H9 (cell line): ENCODE data around the gene SMIM3. TPM values are rescaled to one million over a fixed set of nuclear protein-coding genes. Genes with fewer than 3 reads are reported as not detected.

Source experiments
- DNase-seq: peaks from one replicate; pipeline ENCODE4 v3.0.0-alpha.2; 2017
- H2AFZ ChIP-seq: one replicate; pipeline ENCODE4 v1.6.1; 2013; ENCODE audit warnings: mild to moderate bottlenecking, low read length, control low read depth, moderate library complexity
- H2AK5ac ChIP-seq: 2 replicates; pipeline ENCODE4 v1.6.1; 2013; ENCODE audit warnings: low read length, control low read depth, mixed read lengths; ENCODE audit not compliant: insufficient read length
- H2BK120ac ChIP-seq: one replicate; pipeline ENCODE4 v1.6.1; 2013; ENCODE audit warnings: low read depth, mild to moderate bottlenecking, low read length, control low read depth, inconsistent platforms; ENCODE audit not compliant: poor library complexity, severe bottlenecking
- H2BK12ac ChIP-seq: 2 replicates; pipeline ENCODE4 v1.6.1; 2013; ENCODE audit warnings: low read length, control low read depth, mixed read lengths, low read depth; ENCODE audit not compliant: insufficient read length
- H2BK15ac ChIP-seq: 2 replicates; pipeline ENCODE4 v1.6.1; 2013; ENCODE audit warnings: low read depth, low read length, control low read depth
- H2BK20ac ChIP-seq: one replicate; pipeline ENCODE4 v1.6.1; 2013; ENCODE audit warnings: low read depth, mild to moderate bottlenecking, low read length, control low read depth, inconsistent platforms; ENCODE audit not compliant: poor library complexity, severe bottlenecking
- H2BK5ac ChIP-seq: 2 replicates; pipeline ENCODE4 v1.6.1; 2013; ENCODE audit warnings: low read length, control low read depth, mixed read lengths; ENCODE audit not compliant: insufficient read length
- H3K14ac ChIP-seq: 2 replicates; pipeline ENCODE4 v1.6.1; 2013; ENCODE audit warnings: low read length, control low read depth; ENCODE audit not compliant: insufficient read depth
- H3K18ac ChIP-seq: 2 replicates; pipeline ENCODE4 v1.6.1; 2013; ENCODE audit warnings: low read depth, mild to moderate bottlenecking, mixed read lengths, low read length, control low read depth; ENCODE audit not compliant: insufficient read length
- H3K23ac ChIP-seq: 2 replicates; pipeline ENCODE4 v1.6.1; 2013; ENCODE audit warnings: low read length, control low read depth, mixed read lengths, low read depth; ENCODE audit not compliant: insufficient read length
- H3K23me2 ChIP-seq: 2 replicates; pipeline ENCODE4 v1.6.1; 2013; ENCODE audit warnings: low read depth, mild to moderate bottlenecking, mixed read lengths, low read length, control low read depth; ENCODE audit not compliant: insufficient read length, poor library complexity, severe bottlenecking
- H3K27ac ChIP-seq: 2 replicates; pipeline ENCODE4 v1.5.1; 2013; ENCODE audit warnings: low read length, control low read depth, mixed read lengths, low read depth; ENCODE audit not compliant: insufficient read length
- H3K27me3 ChIP-seq: 2 replicates; pipeline ENCODE4 v1.6.1; 2013; ENCODE audit warnings: low read length, control low read depth, inconsistent platforms; ENCODE audit not compliant: insufficient read depth
- H3K4ac ChIP-seq: 2 replicates; pipeline ENCODE4 v1.6.1; 2013; ENCODE audit warnings: low read depth, mild to moderate bottlenecking, control low read depth, inconsistent platforms, low read length, moderate library complexity
- H3K4me1 ChIP-seq: 2 replicates; pipeline ENCODE4 v1.6.1; 2013; ENCODE audit warnings: low read length, control low read depth, inconsistent platforms; ENCODE audit not compliant: insufficient read depth
- H3K4me2 ChIP-seq: 2 replicates; pipeline ENCODE4 v1.6.1; 2013; ENCODE audit warnings: low read length, control low read depth, mixed read lengths; ENCODE audit not compliant: insufficient read length, insufficient read depth
- H3K56ac ChIP-seq: 2 replicates; pipeline ENCODE4 v1.6.1; 2013; ENCODE audit warnings: low read depth, mild to moderate bottlenecking, mixed read lengths, low read length, control low read depth; ENCODE audit not compliant: insufficient read length
- H3K79me1 ChIP-seq: 2 replicates; pipeline ENCODE4 v1.6.1; 2013; ENCODE audit warnings: low read depth, mild to moderate bottlenecking, moderate library complexity, low read length, control low read depth, inconsistent platforms; ENCODE audit not compliant: insufficient read depth, poor library complexity, severe bottlenecking
- H3K79me2 ChIP-seq: 2 replicates; pipeline ENCODE4 v1.6.1; 2013; ENCODE audit warnings: low read length, control low read depth, inconsistent platforms; ENCODE audit not compliant: insufficient read depth
- H3K9ac ChIP-seq: 2 replicates; pipeline ENCODE4 v1.6.1; 2013; ENCODE audit warnings: low read length, control low read depth, mixed read lengths; ENCODE audit not compliant: insufficient read length; ENCODE audit errors: extremely low read depth
- H3K9me3 ChIP-seq: one replicate; pipeline ENCODE4 v1.6.1; 2013; ENCODE audit warnings: low read depth, low read length, inconsistent platforms; ENCODE audit not compliant: control insufficient read depth
- H3T11ph ChIP-seq: one replicate; pipeline ENCODE4 v1.6.1; 2013; ENCODE audit warnings: mild to moderate bottlenecking, low read length, control low read depth, inconsistent platforms
- H4K20me1 ChIP-seq: one replicate; pipeline ENCODE4 v1.6.1; 2013; ENCODE audit not compliant: control insufficient read depth, insufficient read length, insufficient read depth
- H4K5ac ChIP-seq: 2 replicates; pipeline ENCODE4 v1.6.1; 2013; ENCODE audit warnings: low read depth, mild to moderate bottlenecking, mixed read lengths, low read length, control low read depth; ENCODE audit not compliant: insufficient read length
- H4K8ac ChIP-seq: replicated peaks from 2 replicates; pipeline ENCODE4 v1.6.1; 2013; ENCODE audit warnings: low read length, control low read depth, mixed read lengths, low read depth; ENCODE audit not compliant: insufficient read length
- H4K91ac ChIP-seq: 2 replicates; pipeline ENCODE4 v1.6.1; 2013; ENCODE audit warnings: low read depth, mild to moderate bottlenecking, moderate library complexity, mixed read lengths, low read length, control low read depth; ENCODE audit not compliant: insufficient read length
- H3K27ac Mint-ChIP-seq, 3 experiments: 2 replicates in 2 of 3; 3 replicates in 1 of 3; pipeline ENCODE4 v1.8.0; 2020 to 2021; ENCODE audit warnings: mixed read lengths in 3 of 3, mild to moderate bottlenecking in 1 of 3, moderate library complexity in 1 of 3
- H3K27me3 Mint-ChIP-seq: 2 replicates; pipeline ENCODE4 v1.8.0; 2021; ENCODE audit warnings: low read depth, mild to moderate bottlenecking, moderate library complexity, mixed read lengths
- H3K36me3 Mint-ChIP-seq, 3 experiments: 2 replicates in 2 of 3; 3 replicates in 1 of 3; pipeline ENCODE4 v1.8.0; 2020 to 2021; ENCODE audit warnings: low read depth in 3 of 3, mixed read lengths in 3 of 3; ENCODE audit not compliant: insufficient read depth in 1 of 3
- H3K4me1 Mint-ChIP-seq, 2 experiments: 2 replicates each; pipeline ENCODE4 v1.8.0; 2020; ENCODE audit warnings: mixed read lengths in 2 of 2
- H3K4me3 Mint-ChIP-seq, 2 experiments: 2 replicates in 1 of 2; 3 replicates in 1 of 2; pipeline ENCODE4 v1.8.0; 2020 to 2021; ENCODE audit warnings: mild to moderate bottlenecking in 2 of 2, mixed read lengths in 2 of 2, moderate library complexity in 1 of 2
- H3K9me3 Mint-ChIP-seq, 2 experiments: 2 replicates in 1 of 2; 3 replicates in 1 of 2; pipeline ENCODE4 v1.8.0; 2020; ENCODE audit warnings: mild to moderate bottlenecking in 2 of 2, mixed read lengths in 2 of 2, moderate library complexity in 1 of 2
- CTCF ChIP-seq: fragments of 200-600 bp; sonication (generic); conservative IDR thresholded peaks from 3 replicates; pipeline ENCODE4 v1.8.0; 2021; ENCODE audit warnings: antibody characterized with exemption, mild to moderate bottlenecking
- WGBS: extraction: QIAGEN DNeasy Blood & Tissue Kit; methylation state at CpG from one replicate; pipeline ENCODE4 v1.1.7; 2013; ENCODE audit warnings: missing lambda C conversion rate, low lambda C conversion rate, mixed read lengths; ENCODE audit not compliant: insufficient read length; ENCODE audit errors: extremely low coverage; 5-methylcytosine and 5-hydroxymethylcytosine counted together
- total RNA-seq: library from RNA; stranded (reverse); gene quantifications from 2 replicates; pipeline ENCODE4 v1.2.1, GENCODE V29; 2021

Gene SMIM3
- total RNA-seq, 1 experiment from 2014 or later, result 42.0 TPM

GRCh38 chr5:150836064-150836463 lies 57.5 kb downstream of the SMIM3 start:
- H3K18ac ChIP-seq, result no peak overlapping the region
- peaks cover under 1 to 13% (median under 1%) of the 10 kb centered on the region in 3 experiments; a peak in 5 of 7 replicates for H3K36me3 Mint-ChIP-seq
- DNase-seq, result no peak
- no peak for TF ChIP-seq CTCF
- H2BK120ac ChIP-seq, result no peak overlapping the region
- no peak overlapping the region for H3K4me2 ChIP-seq
- H3K9me3 ChIP-seq, result no peaks in the 10 kb centered on the region
- no peak overlapping the region for H4K91ac ChIP-seq
- peaks cover 8 to 10% of the 10 kb centered on the region in 2 experiments; a peak in 3 of 4 replicates for H3K4me1 Mint-ChIP-seq
- no peaks in the 10 kb centered on the region for H3K23me2 ChIP-seq
- H3K79me2 ChIP-seq, result no peaks in the 10 kb centered on the region
- no peak overlapping the region for H2AFZ ChIP-seq
- H2BK15ac ChIP-seq, result no peak overlapping the region
- no peaks in the 10 kb centered on the region for H4K20me1 ChIP-seq
- H3K4ac ChIP-seq, result no peak overlapping the region
- H2AK5ac ChIP-seq, result no peak overlapping the region
- H2BK5ac ChIP-seq, result no peak overlapping the region
- no peak overlapping the region for H3T11ph ChIP-seq
- H3K9me3 Mint-ChIP-seq, result peaks cover 19 to 29% of the 10 kb centered on the region in 2 experiments
- H4K5ac ChIP-seq, result no peak overlapping the region
- H3K56ac ChIP-seq, result no peak overlapping the region
- H3K4me3 Mint-ChIP-seq, result no peak overlapping the region
- H3K27ac Mint-ChIP-seq, result peak overlapping the region in 1 of 3 experiments; percentile 45; a peak in 1 of 7 replicates
- no peak overlapping the region for H2BK20ac ChIP-seq
- H3K27ac ChIP-seq, result no peak overlapping the region
- H3K14ac ChIP-seq, result no peak overlapping the region
- H3K27me3 Mint-ChIP-seq, result peaks cover 18% of the 10 kb centered on the region
- H3K79me1 ChIP-seq, result no peaks in the 10 kb centered on the region
- WGBS, result no CpG with 5 or more reads among the region's 5 CpGs
- H3K9ac ChIP-seq, result no peak overlapping the region
- H4K8ac ChIP-seq, result no peak overlapping the region
- no peaks in the 10 kb centered on the region for H3K27me3 ChIP-seq
- H2BK12ac ChIP-seq, result no peak overlapping the region
- H3K23ac ChIP-seq, result no peak overlapping the region
- no peaks in the 10 kb centered on the region for H3K4me1 ChIP-seq
